Psoas muscle (tissue), 8 donors: ENCODE results near the gene SCO2. TPM values are rescaled to one million over a fixed set of nuclear protein-coding genes. Genes with fewer than 3 reads are reported as not detected.
A peak's percentile ranks its signal among the peaks of the same experiment; 100 is the strongest.

Source experiments
- ATAC-seq, 4 donors: fragments of 200-7000 bp; cut with Tn5 transposase; one replicate each; pipeline ENCODE4 v1.9.1; 2020; ENCODE audit warnings: moderate library complexity in 3 of 4, mild to moderate bottlenecking in 2 of 4
- DNase-seq, 2 donors: peaks; one replicate each; pipeline ENCODE4 v3.0.0-alpha.2; 2020
- H3K27ac ChIP-seq: fragments of 200-600 bp; one replicate; pipeline ENCODE4 v1.8.0; 2022
- H3K27me3 ChIP-seq, 3 donors: fragments of 200-600 bp in 1 of 3; one replicate each; pipeline versions ENCODE4 v1.6.1 to v1.8.0; 2013 to 2022; ENCODE audit warnings: low read length in 2 of 3, mild to moderate bottlenecking in 2 of 3, moderate library complexity in 1 of 3; ENCODE audit not compliant: insufficient read depth in 3 of 3
- H3K36me3 ChIP-seq, 2 donors: fragments of 200-600 bp in 1 of 2; one replicate each; pipeline versions ENCODE4 v1.6.1 to v1.8.0; 2013 to 2022; ENCODE audit warnings: low read depth in 1 of 2, mild to moderate bottlenecking in 1 of 2, moderate library complexity in 1 of 2; ENCODE audit not compliant: insufficient read depth in 1 of 2
- H3K4me1 ChIP-seq: fragments of 200-600 bp; one replicate; pipeline ENCODE4 v1.8.0; 2022
- H3K4me3 ChIP-seq: fragments of 200-600 bp; one replicate; pipeline ENCODE4 v1.8.0; 2022; ENCODE audit warnings: mild to moderate bottlenecking
- H3K9me3 ChIP-seq: fragments of 200-600 bp; one replicate; pipeline ENCODE4 v1.8.0; 2022
- WGBS, 3 donors: extraction: QIAGEN DNeasy Blood & Tissue Kit; methylation state at CpG; one replicate each; pipeline versions ENCODE4 v1.1.6 to v1.1.7; 2013; 5-methylcytosine and 5-hydroxymethylcytosine counted together
- intact Hi-C, 2 donors: fragments of 100-400 bp; cut with DNase I; formaldehyde crosslinking; loops; one replicate each; pipeline versions ENCODE4 v1.11.0 to v1.14.2; 2022
- polyA plus RNA-seq, 3 donors: library from polyadenylated mRNA; stranded (reverse); fragments of 200-250 nt; gene quantifications; one replicate each; pipeline ENCODE4 v1.2.3, GENCODE V29; 2013
- total RNA-seq, 4 donors: library from RNA; stranded (reverse); fragmentation: NEBNext Ultra II Directional in 2 of 4; extraction: Animal tissue kit (Norgen Biotek cat#: 25700) in 2 of 4; gene quantifications; one replicate each; pipeline versions ENCODE4 v1.2.1 to v1.2.4, GENCODE V29; 2021 to 2023
- TF ChIP-seq, protein P1 (sequence below): fragments of 200-600 bp; IDR thresholded peaks from one replicate; pipeline ENCODE4 v1.8.0; 2022; ENCODE audit warnings: antibody characterized with exemption
- donor health status: healthy with polysubstance abuse.
- donor health status: DM: no; HTN: no; CAD: no; lungs with moderate emphysema.
- donor health status: Bipolar disorder and iron deficiency.
- donor health status: healthy.
- donor health status: DM: yes; HTN: yes; CAD: no.
- donor health status: DM: no; HTN: no; CAD: no.
- donor health status: DM: no; HTN: no; CAD: no.
- donor health status: DM: yes; HTN: yes; CAD: no.

Gene SCO2
- total and polyA plus RNA-seq, 7 donors, result 0.97 to 1.00 (median 0.99) TPM; not detected in 4

GRCh38 chr22:50524676-50525103 is 708 bp downstream of the SCO2 start:
- peaks cover 0 to 41% of the 10 kb centered on the region in 2 donors for H3K36me3 ChIP-seq
- TF ChIP-seq, protein P1, sequence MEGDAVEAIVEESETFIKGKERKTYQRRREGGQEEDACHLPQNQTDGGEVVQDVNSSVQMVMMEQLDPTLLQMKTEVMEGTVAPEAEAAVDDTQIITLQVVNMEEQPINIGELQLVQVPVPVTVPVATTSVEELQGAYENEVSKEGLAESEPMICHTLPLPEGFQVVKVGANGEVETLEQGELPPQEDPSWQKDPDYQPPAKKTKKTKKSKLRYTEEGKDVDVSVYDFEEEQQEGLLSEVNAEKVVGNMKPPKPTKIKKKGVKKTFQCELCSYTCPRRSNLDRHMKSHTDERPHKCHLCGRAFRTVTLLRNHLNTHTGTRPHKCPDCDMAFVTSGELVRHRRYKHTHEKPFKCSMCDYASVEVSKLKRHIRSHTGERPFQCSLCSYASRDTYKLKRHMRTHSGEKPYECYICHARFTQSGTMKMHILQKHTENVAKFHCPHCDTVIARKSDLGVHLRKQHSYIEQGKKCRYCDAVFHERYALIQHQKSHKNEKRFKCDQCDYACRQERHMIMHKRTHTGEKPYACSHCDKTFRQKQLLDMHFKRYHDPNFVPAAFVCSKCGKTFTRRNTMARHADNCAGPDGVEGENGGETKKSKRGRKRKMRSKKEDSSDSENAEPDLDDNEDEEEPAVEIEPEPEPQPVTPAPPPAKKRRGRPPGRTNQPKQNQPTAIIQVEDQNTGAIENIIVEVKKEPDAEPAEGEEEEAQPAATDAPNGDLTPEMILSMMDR, result no peak
- no peaks in the 10 kb centered on the region for H3K9me3 ChIP-seq
- H3K27me3 ChIP-seq, result peaks cover 0 to 10% (median 7%) of the 10 kb centered on the region in 3 donors
- H3K4me1 ChIP-seq, result peaks cover 17% of the 10 kb centered on the region
- peak overlapping the region; percentile 90 for H3K27ac ChIP-seq
- DNase-seq, result no peak
- no peak for ATAC-seq
- peak overlapping the region; percentile 95 for H3K4me3 ChIP-seq
- intact Hi-C loops, result loop anchor here in 1 of 2 donors (5.0 kb wide), 1 partner anchor 38 kb away; the partner anchor contains the start of gene SYCE3
- WGBS, 3 donors, result 8 to 9% (median 9%) methylated on average over 19 of the region's 19 CpGs

DNA sequence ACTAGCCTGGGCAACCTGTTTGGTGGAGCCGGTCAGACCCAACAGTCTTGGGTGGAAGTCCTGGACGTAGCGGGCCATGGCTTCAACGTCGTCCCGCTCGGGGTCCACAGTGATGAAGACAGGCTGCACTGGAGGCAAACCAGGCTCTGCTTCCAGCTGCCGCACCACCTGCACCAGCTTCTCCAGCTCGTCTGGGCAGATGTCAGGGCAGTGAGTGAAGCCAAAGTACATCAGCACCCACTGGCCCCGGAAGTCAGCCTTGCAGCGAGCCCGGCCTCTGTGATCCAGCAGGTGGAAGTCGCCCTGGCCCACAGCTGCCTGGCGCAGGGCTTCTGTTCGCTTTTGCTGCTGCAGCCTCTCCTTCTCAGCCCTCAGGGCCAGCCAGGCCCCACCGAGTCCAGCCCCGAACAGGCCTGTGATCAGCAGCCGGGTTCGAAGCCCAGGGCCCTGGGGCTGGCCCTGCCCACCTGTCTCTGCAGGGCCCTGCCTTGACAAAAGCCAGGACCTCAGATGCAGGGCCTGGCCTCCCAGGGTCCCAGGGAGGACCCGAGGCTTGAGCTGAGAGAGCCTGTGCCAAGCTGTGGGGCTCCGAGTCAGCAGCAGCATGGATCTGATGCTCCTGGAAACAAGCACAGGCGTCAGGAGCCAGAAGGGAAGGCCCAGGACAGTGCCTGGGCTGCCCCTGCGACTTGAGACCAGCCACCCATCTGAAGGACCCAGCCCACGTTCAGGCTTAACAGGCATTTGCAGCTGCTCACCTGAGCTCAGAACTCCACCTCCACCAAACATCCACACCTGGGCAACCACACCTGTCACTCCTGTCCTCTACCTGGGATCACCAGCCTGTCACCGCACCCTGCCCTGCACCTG is 1.4 kb downstream of the SCO2 start:
- DNase-seq, result peak in 1 of 2 donors; percentile 59
- no peak for ATAC-seq
- Histone ChIP-seq H3K27me3 (peaks cover 0 to 3% (median 2%) of the 10 kb centered on the region in 3 donors), H3K4me1 (peaks cover 17% of the 10 kb centered on the region), H3K9me3 (no peaks in the 10 kb centered on the region), H3K4me3 (peak overlapping the region; percentile 95), H3K27ac (no peak overlapping the region), H3K36me3 (peaks cover 3 to 48% of the 10 kb centered on the region in 2 donors)
- TF ChIP-seq, protein P1, result no peak
- 75 to 80% (median 75%) methylated on average over 24 to 25 of the region's 25 CpGs for WGBS, 3 donors
- intact Hi-C loops, result no loop called here

GRCh38 chr22:50523458-50523805 is 2.0 kb downstream of the SCO2 start:
- ATAC-seq, result no peak
- Histone ChIP-seq H3K27me3 (no peaks in the 10 kb centered on the region), H3K36me3 (peaks cover 8 to 54% of the 10 kb centered on the region in 2 donors), H3K27ac (no peak overlapping the region), H3K4me1 (peaks cover 17% of the 10 kb centered on the region), H3K9me3 (no peaks in the 10 kb centered on the region), H3K4me3 (no peak overlapping the region)
- WGBS, 3 donors, result 91 to 94% (median 92%) methylated on average over 16 of the region's 16 CpGs
- DNase-seq, result no peak
- TF ChIP-seq, protein P1, result no peak
- intact Hi-C loops, result no loop called here

- Histone ChIP-seq H3K36me3 (peaks cover 8 to 59% of the 10 kb centered on the region in 2 donors), H3K27me3 (no peaks in the 10 kb centered on the region), H3K27ac (no peak overlapping the region), H3K4me1 (peaks cover 13% of the 10 kb centered on the region), H3K9me3 (no peaks in the 10 kb centered on the region), H3K4me3 (no peak overlapping the region)
- WGBS, 3 donors, result 80 to 83% (median 81%) methylated on average over 17 to 22 of the region's 22 CpGs
- ATAC-seq, result no peak
- intact Hi-C loops, result no loop called here
- no peak for DNase-seq
- TF ChIP-seq, protein P1, result no peak
Observed at GRCh38 chr22:50522806-50523438, 2.5 kb downstream of the SCO2 start.
